SK-N-SH (cell line): ENCODE data around the gene PTPN22. TPM values are rescaled to one million over a fixed set of nuclear protein-coding genes. Genes with fewer than 3 reads are reported as not detected.

Experiments used
- CTCF ChIA-PET: fragments of 300-600, 350-600 bp; formaldehyde crosslinking; extraction: SDS; loops from one replicate; lab custom pipeline; 2021; lab: Yijun Ruan, JAX
- POLR2A ChIA-PET: fragments of 350-600 bp; sonication (Branson Sonifier 250); formaldehyde crosslinking; extraction: SDS; loops from one replicate; lab custom pipeline; 2020; ENCODE audit warnings: antibody characterized with exemption, inconsistent platforms; lab: Yijun Ruan, JAX
- DNase-seq: peaks from one replicate; pipeline ENCODE4 v3.0.0; 2012
- H2AFZ ChIP-seq: fragments of 200-600 bp; sonication (generic); 2 replicates; pipeline ENCODE4 v1.8.1; 2016; ENCODE audit warnings: antibody characterized with exemption, mild to moderate bottlenecking, low read depth
- H3F3A ChIP-seq: fragments of 200-600 bp; sonication (generic); replicated peaks from 2 replicates; pipeline ENCODE3; 2016; ENCODE audit warnings: antibody characterized with exemption, mild to moderate bottlenecking; ENCODE audit not compliant: insufficient read depth
- H3K27ac ChIP-seq, 2 experiments: fragments of 200-500 bp in 1 of 2; fragments of 200-600 bp in 1 of 2; sonication (Bioruptor generic) in 1 of 2; sonication (generic), shearing (Covaris generic) in 1 of 2; 2 replicates each; pipeline versions ENCODE4 v1.5.1 to v1.6.1; 2014 to 2016; ENCODE audit warnings: low read depth in 2 of 2, inconsistent platforms in 1 of 2, low read length in 1 of 2, mild to moderate bottlenecking in 1 of 2, mixed read lengths in 1 of 2
- H3K27me3 ChIP-seq: fragments of 200-600 bp; sonication (generic), shearing (Covaris generic); 2 replicates; pipeline ENCODE4 v1.6.1; 2016; ENCODE audit warnings: mixed run types; ENCODE audit not compliant: insufficient read depth
- H3K36me3 ChIP-seq, 2 experiments: fragments of 200-500 bp in 1 of 2; fragments of 200-600 bp in 1 of 2; sonication (Bioruptor generic) in 1 of 2; sonication (generic) in 1 of 2; replicated peaks in 1 of 2; 2 replicates each; pipeline versions ENCODE3 to v1.5.1; 2014 to 2016; ENCODE audit warnings: low read length in 1 of 2, mild to moderate bottlenecking in 1 of 2; ENCODE audit not compliant: insufficient read depth in 2 of 2, control insufficient read depth in 1 of 2
- H3K4me1 ChIP-seq, 2 experiments: fragments of 200-500 bp in 1 of 2; fragments of 200-600 bp in 1 of 2; sonication (Bioruptor generic) in 1 of 2; sonication (generic), shearing (Covaris generic) in 1 of 2; 2 replicates each; pipeline versions ENCODE4 v1.5.1 to v1.6.1; 2014 to 2016; ENCODE audit warnings: low read depth in 1 of 2, low read length in 1 of 2, mixed run types in 1 of 2; ENCODE audit not compliant: insufficient read depth in 2 of 2, control insufficient read depth in 1 of 2
- H3K4me2 ChIP-seq: fragments of 200-600 bp; sonication (generic), shearing (Covaris generic); 2 replicates; pipeline ENCODE4 v1.6.1; 2017; ENCODE audit warnings: mixed run types
- H3K4me3 ChIP-seq, 2 experiments: fragments of 200-500 bp in 1 of 2; fragments of 200-600 bp in 1 of 2; sonication (Bioruptor generic) in 1 of 2; sonication (generic), shearing (Covaris generic) in 1 of 2; 2 replicates each; pipeline versions ENCODE4 v1.5.1 to v1.8.1; 2014 to 2016; ENCODE audit warnings: low read depth in 2 of 2, inconsistent platforms in 1 of 2, low read length in 1 of 2, mild to moderate bottlenecking in 1 of 2, mixed read lengths in 1 of 2, moderate library complexity in 1 of 2
- H3K79me2 ChIP-seq: fragments of 200-600 bp; sonication (generic); 2 replicates; pipeline ENCODE4 v1.8.1; 2017; ENCODE audit warnings: mild to moderate bottlenecking; ENCODE audit not compliant: insufficient read depth
- H3K9ac ChIP-seq: fragments of 200-600 bp; sonication (generic); 2 replicates; pipeline ENCODE4 v1.6.1; 2017; ENCODE audit warnings: mixed run types
- H3K9me2 ChIP-seq: fragments of 200-600 bp; sonication (generic); 2 replicates; pipeline ENCODE4 v1.6.1; 2017; ENCODE audit warnings: mixed run types
- H3K9me3 ChIP-seq: fragments of 200-600 bp; sonication (generic); 2 replicates; pipeline ENCODE4 v1.6.1; 2017; ENCODE audit warnings: mixed run types, mild to moderate bottlenecking, moderate library complexity
- H4K20me1 ChIP-seq: fragments of 200-600 bp; sonication (generic); 2 replicates; pipeline ENCODE4 v1.6.1; 2017; ENCODE audit warnings: mild to moderate bottlenecking, mixed run types; ENCODE audit not compliant: insufficient read depth
- CTCF ChIP-seq: fragments of 200-600 bp; sonication (generic); IDR thresholded peaks from 2 replicates; pipeline ENCODE4 v1.6.1; 2017; ENCODE audit warnings: antibody characterized with exemption, mild to moderate bottlenecking, moderate library complexity
- ELF1 ChIP-seq: IDR thresholded peaks from 2 replicates; pipeline ENCODE4 v1.4.0; 2012
- EP300 ChIP-seq, 2 experiments: IDR thresholded peaks; 2 replicates each; pipeline versions ENCODE4 v1.4.0 to v1.6.1; 2012; ENCODE audit warnings: borderline replicate concordance in 1 of 2, low read depth in 1 of 2, low read length in 1 of 2
- FOXJ3 ChIP-seq: sonication (generic); formaldehyde crosslinking; IDR thresholded peaks from 2 replicates; pipeline ENCODE4 v1.5.1; 2020; ENCODE audit warnings: mild to moderate bottlenecking, missing genetic modification reagents
- FOXM1 ChIP-seq: IDR thresholded peaks from 2 replicates; pipeline ENCODE4 v1.4.0; 2012; ENCODE audit warnings: low read depth, mild to moderate bottlenecking
- JUND ChIP-seq: IDR thresholded peaks from 2 replicates; pipeline ENCODE4 v1.4.0; 2012
- MEF2A ChIP-seq: IDR thresholded peaks from 2 replicates; pipeline ENCODE4 v1.4.0; 2012; ENCODE audit warnings: low read depth, borderline replicate concordance
- MXI1 ChIP-seq: IDR thresholded peaks from 2 replicates; pipeline ENCODE4 v1.6.1; 2012; ENCODE audit warnings: mild to moderate bottlenecking, low read depth, low read length, improper control_type of control experiment
- NFIC ChIP-seq: IDR thresholded peaks from 2 replicates; pipeline ENCODE4 v1.4.0; 2012; ENCODE audit warnings: borderline replicate concordance
- NRF1 ChIP-seq: IDR thresholded peaks from 2 replicates; pipeline ENCODE4 v1.6.1; 2012; ENCODE audit warnings: low read depth, mild to moderate bottlenecking, low read length
- POLR2AphosphoS5 ChIP-seq: IDR thresholded peaks from 2 replicates; pipeline ENCODE4 v1.6.1; 2012; ENCODE audit warnings: low read depth, low read length
- RCOR1 ChIP-seq: fragments of 150-350 bp; IDR thresholded peaks from 2 replicates; pipeline ENCODE4 v1.6.1; 2017; ENCODE audit warnings: antibody characterized with exemption, low read length
- TCF12 ChIP-seq: IDR thresholded peaks from 2 replicates; pipeline ENCODE4 v1.4.0; 2012
- TEAD4 ChIP-seq: IDR thresholded peaks from 2 replicates; pipeline ENCODE4 v1.4.0; 2012; ENCODE audit warnings: mild to moderate bottlenecking, borderline replicate concordance; ENCODE audit not compliant: insufficient read depth
- USF1 ChIP-seq: IDR thresholded peaks from 2 replicates; pipeline ENCODE4 v1.4.0; 2012; ENCODE audit warnings: low read depth, borderline replicate concordance
- YY1 ChIP-seq: IDR thresholded peaks from 2 replicates; pipeline ENCODE4 v1.4.0; 2012; ENCODE audit warnings: low read depth, mild to moderate bottlenecking
- WGBS: methylation state at CpG from one replicate; pipeline ENCODE4 v1.1.6; 2017; ENCODE audit warnings: low lambda C conversion rate; 5-methylcytosine and 5-hydroxymethylcytosine counted together
- polyA plus RNA-seq, 3 experiments: library from polyadenylated mRNA; depleted of rRNA; stranded (reverse); fragments of >200 nt; gene quantifications; 2 replicates each; pipeline ENCODE4 v1.2.3, GENCODE V29; 2012
- TF ChIP-seq, protein P1 (sequence below): IDR thresholded peaks from 2 replicates; pipeline ENCODE4 v1.4.0; 2012; ENCODE audit warnings: low read depth
- TF ChIP-seq, protein P2 (sequence below): fragments of 150-350 bp; IDR thresholded peaks from 2 replicates; pipeline ENCODE4 v1.6.1; 2017; ENCODE audit warnings: antibody characterized with exemption, low read length, low read depth, borderline replicate concordance

PTPN22 gene
- polyA plus RNA-seq, 1 of the 3 experiments (the other 2 are of a cell fraction), result 0.12 TPM

DNA sequence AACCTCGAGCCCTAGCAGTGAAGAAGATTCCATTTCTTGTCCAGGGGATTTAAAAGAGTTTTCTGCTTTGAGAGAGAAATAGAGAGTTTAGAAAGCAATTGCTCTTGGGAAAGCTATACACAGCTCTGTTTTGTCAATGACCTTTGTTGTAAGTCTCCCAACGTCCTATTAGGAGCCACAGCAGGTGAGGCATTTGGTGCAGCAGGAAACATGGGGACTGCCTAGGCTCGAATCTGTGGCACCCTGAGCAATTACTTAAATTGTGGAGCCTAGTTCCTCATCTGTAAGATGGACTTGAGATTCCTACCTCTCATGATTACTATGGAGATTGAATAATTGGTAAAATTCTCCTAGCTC, 41.8 kb upstream of the PTPN22 start:
- H3F3A ChIP-seq, result peaks cover 4% of the 10 kb centered on the region
- H3K4me2 ChIP-seq, result no peak overlapping the region
- no peak overlapping the region for H3K4me3 ChIP-seq
- no peaks in the 10 kb centered on the region for H4K20me1 ChIP-seq
- 69% methylated on average over 3 of the region's 3 CpGs for WGBS
- no peak overlapping the region for H2AFZ ChIP-seq
- H3K79me2 ChIP-seq, result no peaks in the 10 kb centered on the region
- H3K9me2 ChIP-seq, result no peaks in the 10 kb centered on the region
- no peaks in the 10 kb centered on the region for H3K27me3 ChIP-seq
- POLR2A ChIA-PET, result no interaction called here
- H3K27ac ChIP-seq, result no peak overlapping the region
- no peak overlapping the region for H3K9ac ChIP-seq
- no peak for TF ChIP-seq MXI1
- TF ChIP-seq, protein P1, sequence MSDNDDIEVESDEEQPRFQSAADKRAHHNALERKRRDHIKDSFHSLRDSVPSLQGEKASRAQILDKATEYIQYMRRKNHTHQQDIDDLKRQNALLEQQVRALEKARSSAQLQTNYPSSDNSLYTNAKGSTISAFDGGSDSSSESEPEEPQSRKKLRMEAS, result no peak
- TF ChIP-seq NFIC, result no peak
- no peak for TF ChIP-seq JUND
- TF ChIP-seq, protein P2, sequence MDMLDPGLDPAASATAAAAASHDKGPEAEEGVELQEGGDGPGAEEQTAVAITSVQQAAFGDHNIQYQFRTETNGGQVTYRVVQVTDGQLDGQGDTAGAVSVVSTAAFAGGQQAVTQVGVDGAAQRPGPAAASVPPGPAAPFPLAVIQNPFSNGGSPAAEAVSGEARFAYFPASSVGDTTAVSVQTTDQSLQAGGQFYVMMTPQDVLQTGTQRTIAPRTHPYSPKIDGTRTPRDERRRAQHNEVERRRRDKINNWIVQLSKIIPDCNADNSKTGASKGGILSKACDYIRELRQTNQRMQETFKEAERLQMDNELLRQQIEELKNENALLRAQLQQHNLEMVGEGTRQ, result no peak
- no peak for TF ChIP-seq FOXM1
- no peak for TF ChIP-seq MEF2A
- no peak for TF ChIP-seq TEAD4
- TF ChIP-seq TCF12, result no peak
- no peak for TF ChIP-seq FOXJ3 (CRISPR knock-in tag)
- no peak for TF ChIP-seq YY1
- TF ChIP-seq ELF1, result no peak
- no peak for TF ChIP-seq NRF1
- no peak for TF ChIP-seq EP300 (IDR thresholded peaks at IDR 0.05; ENCODE audit: borderline replicate concordance in 1 of 2, low read depth in 1 of 2, low read length in 1 of 2)
- TF ChIP-seq POLR2AphosphoS5, result no peak
- TF ChIP-seq RCOR1, result no peak
- TF ChIP-seq USF1, result no peak
- TF ChIP-seq CTCF, result no peak
- H3K36me3 ChIP-seq, result peaks cover 14 to 28% of the 10 kb centered on the region in 2 experiments
- H3K4me1 ChIP-seq, result no peaks in the 10 kb centered on the region
- no peaks in the 10 kb centered on the region for H3K9me3 ChIP-seq
- CTCF ChIA-PET, result interaction anchor here (0.6 to 1.3 kb wide), 2 partner anchors 16 to 63 kb away, joined by 3 read pairs; no protein-coding TSS in a partner anchor
- no peak for DNase-seq
